HCT116 (cell line): Measurements from ENCODE around the gene PDE6A. TPM values are rescaled to one million over a fixed set of nuclear protein-coding genes. Genes with fewer than 3 reads are reported as not detected.

Source experiments
- ATAC-seq: fragments of 200-7000 bp; cut with Tn5 transposase; 2 replicates; pipeline ENCODE4 v1.9.1; 2020; ENCODE audit warnings: mild to moderate bottlenecking, moderate library complexity
- BruUV-seq: library from RNA; stranded (reverse); fragments of 400-500 nt; replicated peaks from 2 replicates; lab custom pipeline; 2021; lab: Mats Ljungman, UMichigan
- CTCF ChIA-PET: fragments of 300-600 bp; sonication (Branson Sonifier 250); formaldehyde crosslinking; loops from one replicate; lab custom pipeline; 2021; ENCODE audit warnings: antibody characterized with exemption; lab: Charles Lee
- POLR2A ChIA-PET: fragments of 300-600, 350-600 bp; sonication (Branson Sonifier 250); formaldehyde crosslinking; loops from one replicate; lab custom pipeline; 2021; ENCODE audit warnings: antibody characterized with exemption; lab: Charles Lee
- RAD21 ChIA-PET, 2 experiments: fragments of 300-600 bp; sonication (Branson Sonifier 250); formaldehyde crosslinking; loops; one replicate each; lab custom pipeline; 2023; ENCODE audit warnings: low total read pairs in 2 of 2; ENCODE audit not compliant: uncharacterized antibody in 2 of 2, unreplicated experiment in 2 of 2, low non-redundant PET in 1 of 2; lab: Charles Lee
- DNase-seq: peaks from one replicate; pipeline ENCODE4 v3.0.0-alpha.2; 2010; ENCODE audit warnings: low read depth, low spot score
- H2AFZ ChIP-seq: fragments of 200-600 bp; shearing (Covaris generic), sonication (generic); 2 replicates; pipeline ENCODE4 v1.6.1; 2017; ENCODE audit warnings: low read depth, mixed run types, mixed read lengths, antibody characterized with exemption, low read length; ENCODE audit not compliant: poor library complexity, severe bottlenecking
- H3K27ac ChIP-seq: 2 replicates; pipeline ENCODE4 v1.5.1; 2012; ENCODE audit warnings: low read depth, low read length
- H3K27me3 ChIP-seq: fragments of 200-600 bp; sonication (generic); 2 replicates; pipeline ENCODE4 v1.6.1; 2016; ENCODE audit warnings: mixed run types, low read length, mixed read lengths; ENCODE audit not compliant: insufficient read depth
- H3K36me3 ChIP-seq, 2 experiments: fragments of 200-500 bp in 1 of 2; fragments of 200-600 bp in 1 of 2; sonication (Bioruptor generic) in 1 of 2; sonication (generic) in 1 of 2; 2 replicates each; pipeline versions ENCODE4 v1.5.1 to v1.6.1; 2014 to 2016; ENCODE audit warnings: low read length in 2 of 2, inconsistent platforms in 1 of 2, mixed read lengths in 1 of 2, mixed run types in 1 of 2; ENCODE audit not compliant: insufficient read depth in 2 of 2, control insufficient read depth in 1 of 2
- H3K4me1 ChIP-seq, 2 experiments: fragments of 200-600 bp in 1 of 2; sonication (generic) in 1 of 2; 2 replicates each; pipeline versions ENCODE4 v1.5.1 to v1.6.1; 2012 to 2017; ENCODE audit warnings: low read length in 2 of 2, inconsistent platforms in 1 of 2, mild to moderate bottlenecking in 1 of 2, mixed read lengths in 1 of 2, mixed run types in 1 of 2, moderate library complexity in 1 of 2; ENCODE audit not compliant: insufficient read depth in 2 of 2, control insufficient read depth in 1 of 2
- H3K4me2 ChIP-seq: fragments of 200-600 bp; sonication (generic); 2 replicates; pipeline ENCODE4 v1.6.1; 2017; ENCODE audit warnings: mixed run types, low read length, mixed read lengths
- H3K4me3 ChIP-seq, 2 experiments: fragments of 200-600 bp in 1 of 2; sonication (generic) in 1 of 2; replicated peaks in 1 of 2; 2 replicates each; pipeline ENCODE4 v1.5.1; 2011 to 2016; ENCODE audit warnings: low read length in 2 of 2, control low read depth in 1 of 2, low read depth in 1 of 2, mild to moderate bottlenecking in 1 of 2, mixed read lengths in 1 of 2, mixed run types in 1 of 2
- H3K79me2 ChIP-seq: fragments of 200-600 bp; sonication (generic); 2 replicates; pipeline ENCODE4 v1.6.1; 2017; ENCODE audit warnings: mild to moderate bottlenecking, mixed run types, low read length, moderate library complexity, mixed read lengths; ENCODE audit not compliant: insufficient read depth
- H3K9ac ChIP-seq: fragments of 200-600 bp; sonication (generic); 2 replicates; pipeline ENCODE4 v1.6.1; 2016; ENCODE audit warnings: low read length, mixed read lengths
- H3K9me2 ChIP-seq: fragments of 200-600 bp; sonication (generic), shearing (Covaris generic); 2 replicates; pipeline ENCODE4 v1.6.1; 2017; ENCODE audit warnings: mixed run types, mild to moderate bottlenecking, moderate library complexity; ENCODE audit not compliant: insufficient read depth
- H3K9me3 ChIP-seq, 2 experiments: fragments of 200-500 bp in 1 of 2; fragments of 200-600 bp in 1 of 2; sonication (Bioruptor generic) in 1 of 2; sonication (generic) in 1 of 2; 2 replicates each; pipeline ENCODE4 v1.6.1; 2014 to 2017; ENCODE audit warnings: low read length in 2 of 2, mixed read lengths in 2 of 2, inconsistent platforms in 1 of 2, low read depth in 1 of 2, mild to moderate bottlenecking in 1 of 2, mixed run types in 1 of 2, moderate library complexity in 1 of 2; ENCODE audit not compliant: control insufficient read depth in 1 of 2, insufficient read depth in 1 of 2
- H4K20me1 ChIP-seq: fragments of 200-600 bp; sonication (generic), shearing (Covaris generic); 2 replicates; pipeline ENCODE4 v1.6.1; 2017; ENCODE audit warnings: mixed run types, mild to moderate bottlenecking, moderate library complexity; ENCODE audit not compliant: insufficient read depth
- ATF3 ChIP-seq: IDR thresholded peaks from 2 replicates; pipeline ENCODE4 v1.6.1; 2012
- CBX3 ChIP-seq: IDR thresholded peaks from 2 replicates; pipeline ENCODE4 v1.6.1; 2012; ENCODE audit warnings: low read depth
- CEBPB ChIP-seq: IDR thresholded peaks from 2 replicates; pipeline ENCODE4 v1.6.1; 2012; ENCODE audit warnings: low read depth
- EGR1 ChIP-seq: IDR thresholded peaks from 2 replicates; pipeline ENCODE4 v1.6.1; 2012; ENCODE audit warnings: low read depth
- ELF1 ChIP-seq: IDR thresholded peaks from 2 replicates; pipeline ENCODE4 v1.6.1; 2012; ENCODE audit warnings: low read depth, borderline replicate concordance
- EZH2 ChIP-seq: fragments of 200-600 bp; sonication (generic); IDR thresholded peaks from 2 replicates; pipeline ENCODE4 v1.6.1; 2017; ENCODE audit warnings: antibody characterized with exemption, mixed run types
- EZH2phosphoT487 ChIP-seq: fragments of 200-600 bp; IDR thresholded peaks from 2 replicates; pipeline ENCODE4 v1.6.1; 2018; ENCODE audit warnings: antibody characterized with exemption, borderline replicate concordance
- FOSL1 ChIP-seq: IDR thresholded peaks from 2 replicates; pipeline ENCODE4 v1.6.1; 2012; ENCODE audit warnings: low read depth
- JUND ChIP-seq: IDR thresholded peaks from 2 replicates; pipeline ENCODE4 v1.6.1; 2012
- MAX ChIP-seq: IDR thresholded peaks from 2 replicates; pipeline ENCODE4 v1.6.1; 2012
- POLR2A ChIP-seq: IDR thresholded peaks from 2 replicates; pipeline ENCODE4 v1.7.0; 2011; ENCODE audit warnings: borderline replicate concordance; ENCODE audit not compliant: insufficient read depth, insufficient read length; ENCODE audit errors: extremely low read depth
- POLR2AphosphoS5 ChIP-seq: IDR thresholded peaks from 2 replicates; pipeline ENCODE4 v1.6.1; 2011; ENCODE audit warnings: mild to moderate bottlenecking, low read depth, low read length, moderate library complexity
- RAD21 ChIP-seq: IDR thresholded peaks from 2 replicates; pipeline ENCODE4 v1.6.1; 2012; ENCODE audit warnings: low read depth, mild to moderate bottlenecking
- REST ChIP-seq: IDR thresholded peaks from 2 replicates; pipeline ENCODE4 v1.6.1; 2012; ENCODE audit warnings: low read depth
- SIN3A ChIP-seq: IDR thresholded peaks from 2 replicates; pipeline ENCODE4 v1.6.1; 2012; ENCODE audit warnings: low read depth
- SP1 ChIP-seq: IDR thresholded peaks from 2 replicates; pipeline ENCODE4 v1.6.1; 2012; ENCODE audit warnings: low read depth
- SRF ChIP-seq: IDR thresholded peaks from 2 replicates; pipeline ENCODE4 v1.6.1; 2012; ENCODE audit warnings: low read depth
- TCF7L2 ChIP-seq: IDR thresholded peaks from 2 replicates; pipeline ENCODE4 v1.7.0; 2011; ENCODE audit warnings: borderline replicate concordance, inconsistent platforms; ENCODE audit not compliant: insufficient read depth, insufficient read length; ENCODE audit errors: extremely low read depth
- YY1 ChIP-seq: IDR thresholded peaks from 2 replicates; pipeline ENCODE4 v1.6.1; 2011; ENCODE audit warnings: low read length, low read depth, moderate library complexity, mild to moderate bottlenecking; ENCODE audit not compliant: insufficient replicate concordance; ENCODE audit errors: extremely low read depth
- ZBTB33 ChIP-seq: IDR thresholded peaks from 2 replicates; pipeline ENCODE4 v1.6.1; 2011; ENCODE audit warnings: mild to moderate bottlenecking, low read length, moderate library complexity; ENCODE audit not compliant: insufficient replicate concordance; ENCODE audit errors: extremely low read depth
- ZFX ChIP-seq: fragments of 450-650 bp; IDR thresholded peaks from 2 replicates; pipeline ENCODE4 v1.6.1; 2017
- ZNF274 ChIP-seq: fragments of 200-500 bp; sonication (Bioruptor generic); IDR thresholded peaks from 2 replicates; pipeline ENCODE4 v1.6.1; 2014; ENCODE audit warnings: mild to moderate bottlenecking, low read depth, low read length, inconsistent platforms
- intact Hi-C: fragments of 100-400 bp; cut with micrococcal nuclease; formaldehyde crosslinking; loops from 2 replicates; pipeline ENCODE4 v1.10.0; 2022
- total RNA-seq: library from RNA; stranded (reverse); gene quantifications from one replicate; pipeline ENCODE4 v1.2.1, GENCODE V29; 2021; ENCODE audit not compliant: unreplicated experiment

The PDE6A gene
- total RNA-seq, 1 experiment from 2014 or later, result not detected

- ChIA-PET RAD21 (interaction anchor here (0.6 to 2.0 kb wide), 8 partner anchors 27 to 353 kb away, joined by 3 to 11 read pairs (median 4); partner anchors contain the start of gene SLC26A2 (in 1 of the 2)), POLR2A (interaction anchor here (0.9 to 1.2 kb wide), 2 partner anchors 24 to 157 kb away, joined by 3 to 4 read pairs; no protein-coding TSS in a partner anchor), CTCF (interaction anchor here (0.6 to 5.3 kb wide), 19 partner anchors 8 to 355 kb away, joined by 3 to 88 read pairs (median 7); partner anchors contain the start of genes HMGXB3, SLC26A2 and TIGD6)
- DNase-seq (peak; percentile 64), ATAC-seq (peak; percentile 97)
- no TSS peak for BruUV-seq
- Histone ChIP-seq H3K27me3 (no peaks in the 10 kb centered on the region), H3K9me2 (no peaks in the 10 kb centered on the region), H3K4me3 (no peak overlapping the region), H2AFZ (no peak overlapping the region), H3K36me3 (no peaks in the 10 kb centered on the region), H3K79me2 (no peaks in the 10 kb centered on the region), H3K9ac (no peak overlapping the region), H3K4me2 (no peak overlapping the region), H4K20me1 (no peaks in the 10 kb centered on the region), H3K27ac (no peak overlapping the region), H3K9me3 (no peaks in the 10 kb centered on the region), H3K4me1 (no peaks in the 10 kb centered on the region)
- intact Hi-C loops, result loop anchor here (1.0 to 5.0 kb wide), 3 partner anchors 138 to 354 kb away; no protein-coding TSS in a partner anchor
- TF ChIP-seq MAX (no peak), SIN3A (no peak), POLR2A (no peak), EGR1 (no peak), ZFX (no peak), SRF (no peak), POLR2AphosphoS5 (no peak), CBX3 (0 out of 2 replicates have a peak, but pooled peaks have one; percentile 43), ELF1 (no peak), ZBTB33 (no peak), FOSL1 (0 out of 2 replicates have a peak, but pooled peaks have one; percentile 5), REST (no peak), ZNF274 (no peak), JUND (no peak), RAD21 (peak; percentile 98), ATF3 (no peak), YY1 (no peak), EZH2 (no peak), SP1 (no peak), CEBPB (0 out of 2 replicates have a peak, but pooled peaks have one; percentile 23), TCF7L2 (no peak), EZH2phosphoT487 (no peak)
Observed at GRCh38 chr5:149990518-149991376, 46.2 kb upstream of the PDE6A start.
